ENCODE results near the gene SLC35G3. TPM values are rescaled to one million over a fixed set of nuclear protein-coding genes. Genes with fewer than 3 reads are reported as not detected.

SLC35G3 gene
- total RNA-seq, 1 experiment from 2014 or later = not detected

- Histone ChIP-seq H3K36me3 (ENCODE audit: insufficient read depth, low read length, poor library complexity, severe bottlenecking) (no peaks in the 10 kb centered on the region), H3K27ac (ENCODE audit: low read depth, low read length, poor library complexity, severe bottlenecking) (no peak overlapping the region), H3K9me3 (ENCODE audit: low read depth, low read length, poor library complexity, severe bottlenecking) (no peaks in the 10 kb centered on the region), H3K27me3 (replicated peaks; ENCODE audit: insufficient read depth, low read depth, low read length, poor library complexity) (no peaks in the 10 kb centered on the region), H3K4me1 (ENCODE audit: insufficient read depth, low read length, poor library complexity, severe bottlenecking) (no peaks in the 10 kb centered on the region), H3K4me3 (ENCODE audit: low read depth, low read length, poor library complexity, severe bottlenecking) (no peak overlapping the region)
- no peak for DNase-seq (ENCODE audit: low spot score)
- BruUV-seq (replicated peaks) = no TSS peak
- ChIA-PET POLR2A (ENCODE audit: low non-redundant PET) (no interaction called here), CTCF (no interaction called here)
- intact Hi-C loops (cut with micrococcal nuclease; ENCODE audit: unreplicated experiment) = no loop called here
- TF ChIP-seq CTCF (conservative IDR thresholded peaks at IDR 0.05; ENCODE audit: low read depth, low read length) = no peak
- TF ChIP-seq EZH2 (IDR thresholded peaks at IDR 0.05; ENCODE audit: borderline replicate concordance, low read depth, low read length, poor library complexity, severe bottlenecking) = no peak
Measured at GRCh38 chr17:35192708-35193107, 1.5 kb downstream of the SLC35G3 start.

GRCh38 chr17:35191001-35191695, 3.0 kb downstream of the SLC35G3 start:
- BruUV-seq (replicated peaks) = no TSS peak
- CTCF ChIA-PET = no interaction called here
- H3K4me1 ChIP-seq (ENCODE audit: insufficient read depth, low read length, poor library complexity, severe bottlenecking) = no peaks in the 10 kb centered on the region
- POLR2A ChIA-PET (ENCODE audit: low non-redundant PET) = interaction anchor here (0.6 kb wide), 1 partner anchor 214 kb away, joined by 3 read pairs; no protein-coding TSS in a partner anchor
- TF ChIP-seq EZH2 (IDR thresholded peaks at IDR 0.05; ENCODE audit: borderline replicate concordance, low read depth, low read length, poor library complexity, severe bottlenecking) = no peak
- no peak for TF ChIP-seq CTCF (conservative IDR thresholded peaks at IDR 0.05; ENCODE audit: low read depth, low read length)
- intact Hi-C loops (cut with micrococcal nuclease; ENCODE audit: unreplicated experiment) = no loop called here
- H3K27ac ChIP-seq (ENCODE audit: low read depth, low read length, poor library complexity, severe bottlenecking) = no peak overlapping the region
- H3K9me3 ChIP-seq (ENCODE audit: low read depth, low read length, poor library complexity, severe bottlenecking) = no peaks in the 10 kb centered on the region
- H3K4me3 ChIP-seq (ENCODE audit: low read depth, low read length, poor library complexity, severe bottlenecking) = no peak overlapping the region
- H3K27me3 ChIP-seq (replicated peaks; ENCODE audit: insufficient read depth, low read depth, low read length, poor library complexity) = no peaks in the 10 kb centered on the region
- H3K36me3 ChIP-seq (ENCODE audit: insufficient read depth, low read length, poor library complexity, severe bottlenecking) = no peaks in the 10 kb centered on the region
- DNase-seq (ENCODE audit: low spot score) = no peak

GRCh38 chr17:35189291-35189690, 4.9 kb downstream of the SLC35G3 start:
- DNase-seq (ENCODE audit: low spot score) = peak; percentile 28
- H3K27ac ChIP-seq (ENCODE audit: low read depth, low read length, poor library complexity, severe bottlenecking) = no peak overlapping the region
- no TSS peak for BruUV-seq (replicated peaks)
- H3K36me3 ChIP-seq (ENCODE audit: insufficient read depth, low read length, poor library complexity, severe bottlenecking) = no peaks in the 10 kb centered on the region
- ChIA-PET CTCF (no interaction called here), POLR2A (ENCODE audit: low non-redundant PET) (interaction anchor here (0.7 kb wide), 1 partner anchor 37 kb away, joined by 4 read pairs; no protein-coding TSS in a partner anchor)
- intact Hi-C loops (cut with micrococcal nuclease; ENCODE audit: unreplicated experiment) = no loop called here
- no peaks in the 10 kb centered on the region for H3K27me3 ChIP-seq (replicated peaks; ENCODE audit: insufficient read depth, low read depth, low read length, poor library complexity)
- no peaks in the 10 kb centered on the region for H3K4me1 ChIP-seq (ENCODE audit: insufficient read depth, low read length, poor library complexity, severe bottlenecking)
- no peaks in the 10 kb centered on the region for H3K9me3 ChIP-seq (ENCODE audit: low read depth, low read length, poor library complexity, severe bottlenecking)
- H3K4me3 ChIP-seq (ENCODE audit: low read depth, low read length, poor library complexity, severe bottlenecking) = no peak overlapping the region
- TF ChIP-seq EZH2 (IDR thresholded peaks at IDR 0.05; ENCODE audit: borderline replicate concordance, low read depth, low read length, poor library complexity, severe bottlenecking) (no peak), CTCF (conservative IDR thresholded peaks at IDR 0.05; ENCODE audit: low read depth, low read length) (no peak)
